Omental fat pad (tissue), 4 donors: ENCODE measurements around the gene NELFB. TPM values are rescaled to one million over a fixed set of nuclear protein-coding genes. Genes with fewer than 3 reads are reported as not detected.

Experiments used
- ATAC-seq: fragments of 150-250 bp; one replicate; pipeline ENCODE4 v1.9.1; 2016; ENCODE audit warnings: mild to moderate bottlenecking, moderate library complexity; ENCODE audit not compliant: low FRiP score
- DNase-seq: peaks from one replicate; pipeline ENCODE4 v3.0.0-alpha.2; 2019; ENCODE audit warnings: low spot score
- CTCF ChIP-seq, 3 donors: fragments of 450-650 bp; IDR thresholded peaks; one replicate each; pipeline ENCODE4 v1.5.1; 2016 to 2017; ENCODE audit warnings: antibody characterized with exemption in 3 of 3, mild to moderate bottlenecking in 3 of 3, moderate library complexity in 2 of 3
- total RNA-seq, 4 donors: library from RNA; depleted of rRNA; stranded (reverse); fragments of >200 nt; gene quantifications; one replicate each; pipeline ENCODE4 v1.1.0, GENCODE V29; 2016

Gene NELFB
- total RNA-seq, 4 donors from 2014 or later: 22.2 to 42.8 (median 34.2) TPM

DNA sequence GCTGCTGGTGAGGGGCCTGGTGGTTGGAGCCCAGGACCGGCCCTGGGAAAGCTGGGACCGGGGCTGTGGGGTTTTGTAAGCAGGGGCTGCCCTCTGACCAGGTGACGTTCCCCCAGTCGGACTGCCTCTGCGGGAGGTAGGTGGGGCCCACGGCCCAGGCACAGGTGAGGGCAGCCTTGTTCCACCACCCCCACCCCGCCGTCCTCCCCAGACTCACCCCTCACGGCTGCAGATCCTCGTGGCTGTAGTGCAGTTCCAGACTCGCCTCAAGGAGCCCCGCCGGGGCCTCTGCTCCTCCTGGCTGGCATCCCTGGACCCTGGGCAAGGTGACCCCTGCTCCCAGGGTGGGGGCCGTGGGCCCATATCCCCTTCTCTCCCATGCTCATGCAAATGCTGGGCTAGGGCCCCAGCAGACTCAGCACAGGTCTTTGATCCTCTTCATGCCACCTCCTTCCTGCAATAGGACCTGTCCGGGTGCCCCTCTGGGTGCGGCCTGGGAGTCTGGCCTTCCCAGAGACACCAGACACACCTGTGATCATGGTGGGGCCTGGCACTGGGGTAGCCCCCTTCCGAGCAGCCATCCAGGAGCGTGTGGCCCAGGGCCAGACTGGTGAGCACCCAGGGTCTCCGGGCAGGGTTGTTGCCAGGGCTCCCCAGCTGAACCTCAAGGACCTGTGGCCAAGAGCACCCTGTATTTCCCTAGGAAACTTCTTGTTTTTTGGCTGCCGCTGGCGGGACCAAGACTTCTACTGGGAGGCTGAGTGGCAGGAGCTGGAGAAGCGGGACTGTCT, 39.7 kb upstream of the NELFB start:
- DNase-seq: no peak
- no peak for TF ChIP-seq CTCF (IDR thresholded peaks at IDR 0.05)
- no peak for ATAC-seq

GRCh38 chr9:137216188-137216965, 38.8 kb upstream of the NELFB start:
- TF ChIP-seq CTCF (IDR thresholded peaks at IDR 0.05): no peak
- DNase-seq (no peak), ATAC-seq (no peak)

GRCh38 chr9:137217276-137218211, 37.6 kb upstream of the NELFB start:
- DNase-seq (peak; percentile 44), ATAC-seq (peak; percentile 69)
- TF ChIP-seq CTCF (IDR thresholded peaks at IDR 0.05): no peak

GRCh38 chr9:137218212-137218753, 36.8 kb upstream of the NELFB start:
- ATAC-seq (no peak), DNase-seq (no peak)
- TF ChIP-seq CTCF (IDR thresholded peaks at IDR 0.05): no peak

DNA sequence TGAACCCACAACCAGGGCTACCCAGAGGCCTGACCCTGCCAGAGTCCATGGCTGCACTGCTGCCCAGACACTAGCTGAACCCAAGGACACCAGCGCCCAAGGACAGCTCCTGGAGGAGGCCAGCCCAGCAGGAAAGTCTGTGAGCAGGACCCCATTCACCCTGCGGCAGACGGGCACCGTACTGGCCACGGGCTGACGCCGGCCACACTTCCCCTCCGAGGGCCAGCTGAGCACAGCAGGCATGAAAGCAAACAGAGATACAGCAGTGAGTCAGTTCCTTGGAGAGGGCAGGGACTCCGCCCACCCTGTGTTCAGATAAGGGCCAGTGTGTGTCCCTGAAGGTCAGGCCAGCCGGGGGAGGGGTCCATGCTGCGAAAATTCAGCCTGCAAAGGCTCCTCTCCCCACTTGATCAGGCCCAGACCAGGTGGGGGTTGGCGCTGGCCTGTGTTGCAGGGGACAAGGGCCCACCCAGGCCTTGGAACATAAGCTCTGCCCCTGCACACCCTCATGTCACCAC, 36.3 kb upstream of the NELFB start:
- ATAC-seq: no peak
- DNase-seq: no peak
- TF ChIP-seq CTCF (IDR thresholded peaks at IDR 0.05): no peak

- DNase-seq: no peak
- TF ChIP-seq CTCF (IDR thresholded peaks at IDR 0.05): no peak
- no peak for ATAC-seq
Observed at GRCh38 chr9:137219757-137220316, 35.3 kb upstream of the NELFB start.
